Mesenteric fat pad (tissue), 1 donor: ENCODE results near the gene CRB2. TPM values are rescaled to one million over a fixed set of nuclear protein-coding genes. Genes with fewer than 3 reads are reported as not detected.
A peak's percentile ranks its signal among the peaks of the same experiment; 100 is the strongest.

ENCODE experiments used
- DNase-seq: peaks from one replicate; pipeline ENCODE4 v3.0.0-alpha.2; 2020; ENCODE audit warnings: low spot score
- microRNA-seq: library from miRNA; unstranded; fragments of <30 nt; microRNA quantifications from one replicate; pipeline ENCODE4 v1.2.0, GENCODE V29; 2020; ENCODE audit warnings: borderline number of aligned reads
- total RNA-seq: library from RNA; stranded (reverse); fragmentation: NEBNext Ultra II Directional; extraction: Animal tissue kit (Norgen Biotek cat#: 25700); gene quantifications from one replicate; pipeline ENCODE4 v1.2.1, GENCODE V29; 2021
- donor health status: DM: yes; HTN: yes; CAD: no.

CRB2 gene
- total RNA-seq, 1 donor from 2014 or later: not detected

- DNase-seq: peak; percentile 83
Observed at GRCh38 chr9:123420592-123421111, 64.7 kb downstream of the CRB2 start.

GRCh38 chr9:123421186-123421585 is 65.2 kb downstream of the CRB2 start:
- peak; percentile 53 for DNase-seq

- DNase-seq: peak; percentile 51
Observed at GRCh38 chr9:123421801-123422455, 65.9 kb downstream of the CRB2 start.

GRCh38 chr9:123422635-123423310 is 66.8 kb downstream of the CRB2 start:
- peak; percentile 74 for DNase-seq

- DNase-seq: no peak
Observed at GRCh38 chr9:123423311-123423640, 67.3 kb downstream of the CRB2 start.

- DNase-seq: peak; percentile 65
Observed at GRCh38 chr9:123424131-123424530, 68.1 kb downstream of the CRB2 start.

GRCh38 chr9:123424552-123425225 is 68.7 kb downstream of the CRB2 start:
- DNase-seq: peak; percentile 64

- DNase-seq: peak; percentile 72
Observed at GRCh38 chr9:123425261-123425821, 69.3 kb downstream of the CRB2 start.

GRCh38 chr9:123425836-123426365 is 69.9 kb downstream of the CRB2 start:
- DNase-seq: no peak

- peak; percentile 55 for DNase-seq
Observed at GRCh38 chr9:123426406-123426805, 70.4 kb downstream of the CRB2 start.

Small RNA genes lying within 50 kb of the gene (microRNA-seq; reads per million reads assigned to microRNA genes)
- gene MIR601: not detected

Other genes with a start within 250 kb of the CRB2 start
- gene STRBP, start 87.6 kb upstream of the CRB2 start, total RNA-seq: 8.7 TPM